ENCODE results near the gene CALD1. TPM values are rescaled to one million over a fixed set of nuclear protein-coding genes. Genes with fewer than 3 reads are reported as not detected.

Gene CALD1
- total RNA-seq, 1 experiment from 2014 or later: 22.1 TPM

GRCh38 chr7:134788191-134788590 lies 8.8 kb downstream of the CALD1 start:
- Histone ChIP-seq H3K79me2 (ENCODE audit: low read length) (no peaks in the 10 kb centered on the region), H3K9me3 (ENCODE audit: low read length) (no peaks in the 10 kb centered on the region), H3K27me3 (ENCODE audit: low read length) (no peaks in the 10 kb centered on the region), H3K9me2 (replicated peaks; ENCODE audit: low read length) (no peaks in the 10 kb centered on the region), H3K4me3 (ENCODE audit: low read length) (no peak overlapping the region), H3K27ac (ENCODE audit: low read length) (no peak overlapping the region), H3F3A (ENCODE audit: low read length, unreplicated experiment) (no peaks in the 10 kb centered on the region), H3K4me1 (ENCODE audit: insufficient read depth, low read length) (no peaks in the 10 kb centered on the region), H3K9ac (ENCODE audit: low read length) (no peak overlapping the region), H3K36me3 (ENCODE audit: low read depth, low read length) (no peaks in the 10 kb centered on the region), H4K20me1 (ENCODE audit: low read length) (no peaks in the 10 kb centered on the region), H3K4me2 (ENCODE audit: low read length) (no peak overlapping the region), H2AFZ (ENCODE audit: low read length) (no peak overlapping the region)
- DNase-seq (no peak), ATAC-seq (no peak)
- no peak for TF ChIP-seq EZH2phosphoT487 (IDR thresholded peaks at IDR 0.05; ENCODE audit: borderline replicate concordance, low read length)
- ChIA-PET POLR2A (ENCODE audit: unreplicated experiment) (interaction anchor here (0.5 kb wide), 1 partner anchor 9 kb away, joined by 5 read pairs; the partner anchor contains the start of gene CALD1), CTCF (interaction anchor here (0.6 kb wide), 1 partner anchor 110 kb away, joined by 3 read pairs; no protein-coding TSS in a partner anchor)
- intact Hi-C loops (cut with micrococcal nuclease): no loop called here
- BruUV-seq (replicated peaks): no TSS peak

- Histone ChIP-seq H3K27me3 (ENCODE audit: low read length) (no peaks in the 10 kb centered on the region), H2AFZ (ENCODE audit: low read length) (no peak overlapping the region), H4K20me1 (ENCODE audit: low read length) (no peaks in the 10 kb centered on the region), H3F3A (ENCODE audit: low read length, unreplicated experiment) (no peaks in the 10 kb centered on the region), H3K9ac (ENCODE audit: low read length) (no peak overlapping the region), H3K4me3 (ENCODE audit: low read length) (no peak overlapping the region), H3K4me1 (ENCODE audit: insufficient read depth, low read length) (no peaks in the 10 kb centered on the region), H3K27ac (ENCODE audit: low read length) (no peak overlapping the region), H3K79me2 (ENCODE audit: low read length) (no peaks in the 10 kb centered on the region), H3K9me2 (replicated peaks; ENCODE audit: low read length) (no peaks in the 10 kb centered on the region), H3K36me3 (ENCODE audit: low read depth, low read length) (no peaks in the 10 kb centered on the region), H3K4me2 (ENCODE audit: low read length) (no peak overlapping the region), H3K9me3 (ENCODE audit: low read length) (no peaks in the 10 kb centered on the region)
- ChIA-PET CTCF (no interaction called here), POLR2A (ENCODE audit: unreplicated experiment) (no interaction called here)
- TF ChIP-seq EZH2 (IDR thresholded peaks at IDR 0.05; ENCODE audit: low read length, unreplicated experiment) (no peak), CTCF (conservative IDR thresholded peaks at IDR 0.05; ENCODE audit: low read depth, low read length) (no peak), EZH2phosphoT487 (IDR thresholded peaks at IDR 0.05; ENCODE audit: borderline replicate concordance, low read length) (no peak)
- intact Hi-C loops (cut with micrococcal nuclease): no loop called here
- no peak for ATAC-seq
- no peak for DNase-seq
- BruUV-seq (replicated peaks): no TSS peak
Observed at GRCh38 chr7:134789967-134790685, 10.7 kb downstream of the CALD1 start.

- no peaks in the 10 kb centered on the region for H3K9me2 ChIP-seq (replicated peaks; ENCODE audit: low read length)
- POLR2A ChIA-PET (ENCODE audit: unreplicated experiment): no interaction called here
- ATAC-seq (no peak), DNase-seq (no peak)
- BruUV-seq (replicated peaks): no TSS peak
- no peaks in the 10 kb centered on the region for H3K79me2 ChIP-seq (ENCODE audit: low read length)
- no peak for TF ChIP-seq EZH2 (IDR thresholded peaks at IDR 0.05; ENCODE audit: low read length, unreplicated experiment)
- TF ChIP-seq EZH2phosphoT487 (IDR thresholded peaks at IDR 0.05; ENCODE audit: borderline replicate concordance, low read length): no peak
- no peak for TF ChIP-seq CTCF (conservative IDR thresholded peaks at IDR 0.05; ENCODE audit: low read depth, low read length)
- intact Hi-C loops (cut with micrococcal nuclease): no loop called here
- H3K9me3 ChIP-seq (ENCODE audit: low read length): no peaks in the 10 kb centered on the region
- CTCF ChIA-PET: no interaction called here
- H3K9ac ChIP-seq (ENCODE audit: low read length): no peak overlapping the region
- no peak overlapping the region for H3K4me3 ChIP-seq (ENCODE audit: low read length)
- H3K36me3 ChIP-seq (ENCODE audit: low read depth, low read length): no peaks in the 10 kb centered on the region
- H4K20me1 ChIP-seq (ENCODE audit: low read length): no peaks in the 10 kb centered on the region
- no peak overlapping the region for H3K4me2 ChIP-seq (ENCODE audit: low read length)
- no peaks in the 10 kb centered on the region for H3F3A ChIP-seq (ENCODE audit: low read length, unreplicated experiment)
- H3K27me3 ChIP-seq (ENCODE audit: low read length): no peaks in the 10 kb centered on the region
- no peak overlapping the region for H2AFZ ChIP-seq (ENCODE audit: low read length)
- no peak overlapping the region for H3K27ac ChIP-seq (ENCODE audit: low read length)
- H3K4me1 ChIP-seq (ENCODE audit: insufficient read depth, low read length): no peaks in the 10 kb centered on the region
Observed at GRCh38 chr7:134792968-134793367, 13.5 kb downstream of the CALD1 start.

Data from PC-3 (cell line).